Erythroblast (primary cell): Measurements from ENCODE around the gene ATG4C.

Experiments
- GATA1 ChIP-seq: IDR thresholded peaks from 2 replicates; pipeline ENCODE4 v1.6.1; 2011; ENCODE audit warnings: low read depth, mild to moderate bottlenecking, control low read depth, low read length, moderate library complexity
- POLR2A ChIP-seq: IDR thresholded peaks from 2 replicates; pipeline ENCODE4 v1.6.1; 2011; ENCODE audit warnings: mild to moderate bottlenecking, low read length

- no peak for TF ChIP-seq POLR2A
- no peak for TF ChIP-seq GATA1
Observed at GRCh38 chr1:62810420-62811274, 26.7 kb downstream of the ATG4C start.
